Suprapubic skin (tissue), 4 donors: ENCODE results near the gene GALK2. TPM values are rescaled to one million over a fixed set of nuclear protein-coding genes. Genes with fewer than 3 reads are reported as not detected.

Experiments used
- DNase-seq, 2 donors: peaks; one replicate each; pipeline ENCODE4 v3.0.0-alpha.2; 2019; ENCODE audit warnings: low spot score in 2 of 2
- H3K27ac ChIP-seq: fragments of 200-600 bp; sonication (generic); one replicate; pipeline ENCODE4 v1.5.1; 2019
- H3K27me3 ChIP-seq: fragments of 200-600 bp; sonication (generic); one replicate; pipeline ENCODE4 v1.5.1; 2019
- H3K36me3 ChIP-seq: fragments of 200-600 bp; sonication (generic); one replicate; pipeline ENCODE4 v1.5.1; 2019
- H3K4me1 ChIP-seq: fragments of 200-600 bp; sonication (generic); one replicate; pipeline ENCODE4 v1.5.1; 2019
- H3K4me3 ChIP-seq: fragments of 200-600 bp; sonication (generic); one replicate; pipeline ENCODE4 v1.5.1; 2019; ENCODE audit warnings: mild to moderate bottlenecking
- H3K9me3 ChIP-seq: fragments of 200-600 bp; sonication (generic); one replicate; pipeline ENCODE4 v1.5.1; 2019
- EP300 ChIP-seq: sonication (generic); formaldehyde crosslinking; IDR thresholded peaks from one replicate; pipeline ENCODE4 v1.6.1; 2017; ENCODE audit warnings: antibody characterized with exemption
- POLR2A ChIP-seq, 2 donors: fragments of 450-650 bp; IDR thresholded peaks; one replicate each; pipeline ENCODE4 v1.6.1; 2017; ENCODE audit warnings: antibody characterized with exemption in 2 of 2, mild to moderate bottlenecking in 2 of 2, moderate library complexity in 2 of 2
- POLR2AphosphoS5 ChIP-seq, 3 donors: sonication (generic); formaldehyde crosslinking; IDR thresholded peaks; one replicate each; pipeline ENCODE4 v1.6.1; 2017; ENCODE audit warnings: antibody characterized with exemption in 3 of 3
- WGBS: methylation state at CpG from one replicate; pipeline ENCODE4 v1.1.5; 2018; 5-methylcytosine and 5-hydroxymethylcytosine counted together
- total RNA-seq, 4 donors: library from RNA; depleted of rRNA; stranded (reverse); fragments of >200 nt; gene quantifications; one replicate each; pipeline ENCODE4 v1.1.0, GENCODE V29; 2016
- TF ChIP-seq, protein P1 (sequence below), 2 donors: fragments of 200-600 bp in 1 of 2; fragments of 450-650 bp in 1 of 2; sonication (generic) in 1 of 2; IDR thresholded peaks; one replicate each; pipeline ENCODE4 v1.5.1; 2016 to 2019; ENCODE audit warnings: antibody characterized with exemption in 2 of 2, mild to moderate bottlenecking in 1 of 2, moderate library complexity in 1 of 2

GALK2 gene
- total RNA-seq, 4 donors from 2014 or later = 23.3 to 35.2 (median 33.8) TPM

DNA sequence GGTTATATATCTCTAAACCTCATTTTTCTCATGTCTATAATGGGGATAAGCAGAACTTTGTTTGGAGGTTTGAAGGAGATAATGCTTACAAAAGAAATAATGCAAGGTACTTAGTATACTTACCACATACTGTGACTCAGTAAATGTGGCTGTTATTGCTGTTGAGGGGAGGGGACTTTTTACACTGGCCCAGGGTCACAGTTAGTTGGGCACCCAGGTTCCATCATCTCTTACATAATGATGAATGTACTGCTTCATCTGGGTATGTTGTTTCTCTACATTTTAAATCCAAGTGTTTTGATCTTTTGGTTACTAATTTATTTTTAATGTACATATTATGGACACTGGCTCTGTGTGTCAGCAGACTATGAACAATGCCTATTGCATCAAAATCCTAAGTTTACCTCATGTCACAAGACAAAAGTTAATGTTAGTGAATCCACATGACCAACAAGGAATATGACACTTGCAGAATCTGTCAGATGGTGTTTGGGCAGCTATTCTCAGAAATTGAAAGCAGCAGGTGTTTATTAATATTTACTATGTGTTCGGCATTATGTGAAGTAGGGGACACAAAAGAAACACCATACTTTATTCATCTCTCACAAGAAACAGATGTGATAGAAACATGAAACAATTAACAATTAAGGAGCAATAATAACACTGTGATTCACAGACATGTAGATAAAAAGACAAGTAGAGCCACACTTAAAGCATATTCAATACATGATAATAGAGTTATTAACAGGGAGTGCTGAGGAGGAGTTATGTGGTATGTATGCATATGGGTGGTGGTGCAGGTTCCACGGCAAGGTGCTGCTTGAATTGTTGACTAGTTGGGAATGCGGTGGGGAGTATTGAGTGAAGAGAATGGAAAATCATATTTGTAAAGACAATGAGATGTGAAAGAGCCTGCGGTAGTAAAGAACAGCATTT, 109.7 kb downstream of the GALK2 start:
- no peak for TF ChIP-seq POLR2A (IDR thresholded peaks at IDR 0.05)
- no peak for TF ChIP-seq POLR2AphosphoS5 (IDR thresholded peaks at IDR 0.05)
- no peak for TF ChIP-seq EP300
- TF ChIP-seq, protein P1, sequence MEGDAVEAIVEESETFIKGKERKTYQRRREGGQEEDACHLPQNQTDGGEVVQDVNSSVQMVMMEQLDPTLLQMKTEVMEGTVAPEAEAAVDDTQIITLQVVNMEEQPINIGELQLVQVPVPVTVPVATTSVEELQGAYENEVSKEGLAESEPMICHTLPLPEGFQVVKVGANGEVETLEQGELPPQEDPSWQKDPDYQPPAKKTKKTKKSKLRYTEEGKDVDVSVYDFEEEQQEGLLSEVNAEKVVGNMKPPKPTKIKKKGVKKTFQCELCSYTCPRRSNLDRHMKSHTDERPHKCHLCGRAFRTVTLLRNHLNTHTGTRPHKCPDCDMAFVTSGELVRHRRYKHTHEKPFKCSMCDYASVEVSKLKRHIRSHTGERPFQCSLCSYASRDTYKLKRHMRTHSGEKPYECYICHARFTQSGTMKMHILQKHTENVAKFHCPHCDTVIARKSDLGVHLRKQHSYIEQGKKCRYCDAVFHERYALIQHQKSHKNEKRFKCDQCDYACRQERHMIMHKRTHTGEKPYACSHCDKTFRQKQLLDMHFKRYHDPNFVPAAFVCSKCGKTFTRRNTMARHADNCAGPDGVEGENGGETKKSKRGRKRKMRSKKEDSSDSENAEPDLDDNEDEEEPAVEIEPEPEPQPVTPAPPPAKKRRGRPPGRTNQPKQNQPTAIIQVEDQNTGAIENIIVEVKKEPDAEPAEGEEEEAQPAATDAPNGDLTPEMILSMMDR (IDR thresholded peaks at IDR 0.05) = no peak
- Histone ChIP-seq H3K9me3 (no peaks in the 10 kb centered on the region), H3K27ac (no peak overlapping the region), H3K4me1 (no peaks in the 10 kb centered on the region), H3K4me3 (no peak overlapping the region), H3K36me3 (peaks cover 19% of the 10 kb centered on the region), H3K27me3 (no peaks in the 10 kb centered on the region)
- DNase-seq = no peak
- WGBS = 93% methylated on average over 4 of the region's 4 CpGs

DNA sequence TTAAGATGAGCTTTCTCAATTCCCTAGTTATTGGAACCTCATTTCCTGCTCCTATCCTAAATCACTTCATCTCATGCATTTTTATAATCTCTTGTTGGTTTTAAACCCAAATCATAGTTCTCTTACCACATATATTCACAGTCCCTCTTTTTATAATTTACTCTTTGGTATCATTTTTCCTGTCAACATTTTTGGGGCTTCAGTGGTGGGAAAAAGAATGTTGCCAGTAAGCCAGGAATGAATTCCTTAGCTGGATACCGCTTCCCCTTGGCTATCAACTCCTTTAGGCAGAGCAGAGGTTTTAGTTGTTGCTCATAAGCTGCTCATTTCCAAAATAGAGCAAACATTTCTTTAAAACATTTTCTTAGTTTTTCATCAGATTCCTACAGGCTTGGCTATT, 112.3 kb downstream of the GALK2 start:
- WGBS = 89% methylated on average over 1 of the region's 1 CpG
- Histone ChIP-seq H3K27ac (no peak overlapping the region), H3K9me3 (no peaks in the 10 kb centered on the region), H3K4me3 (no peak overlapping the region), H3K27me3 (no peaks in the 10 kb centered on the region), H3K4me1 (no peaks in the 10 kb centered on the region), H3K36me3 (peaks cover 31% of the 10 kb centered on the region)
- no peak for DNase-seq
- TF ChIP-seq POLR2AphosphoS5 (IDR thresholded peaks at IDR 0.05) = no peak
- TF ChIP-seq EP300 = no peak
- TF ChIP-seq, protein P1 (IDR thresholded peaks at IDR 0.05) = no peak
- no peak for TF ChIP-seq POLR2A (IDR thresholded peaks at IDR 0.05)

DNA sequence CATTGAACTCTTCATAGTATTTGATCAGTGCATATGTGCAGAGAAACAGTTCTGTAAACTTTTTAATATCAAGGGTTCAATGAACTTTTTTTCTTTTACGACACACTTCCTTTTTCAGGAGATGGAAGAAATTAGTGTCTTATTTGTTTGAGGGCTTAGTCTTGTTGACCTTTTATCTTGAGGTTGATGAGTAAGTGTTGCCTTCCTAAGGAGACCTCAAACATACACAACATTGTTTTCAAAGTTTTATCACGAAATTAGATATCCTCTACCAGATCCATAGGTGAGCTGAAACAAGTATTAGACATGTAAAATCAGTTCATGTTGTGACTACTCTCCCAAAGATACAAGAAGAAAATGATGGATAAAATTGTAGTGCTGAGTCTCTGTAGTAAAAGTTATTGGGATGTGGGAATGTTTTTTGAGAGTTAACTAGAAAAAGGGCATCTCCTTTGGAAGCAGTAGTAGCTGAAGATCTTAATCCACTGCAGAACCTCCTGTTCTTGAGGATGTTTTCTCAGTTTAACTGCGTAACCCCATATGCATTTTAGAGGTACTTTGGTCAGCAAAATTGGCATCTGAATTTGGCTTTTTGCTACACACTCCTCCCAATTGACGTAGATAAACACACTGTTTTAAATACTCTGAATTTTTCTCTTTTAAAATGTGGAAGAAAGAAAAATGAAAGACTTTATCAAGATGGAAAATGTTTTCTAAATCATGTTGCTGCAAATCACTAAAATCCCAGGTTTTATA, 116.8 kb downstream of the GALK2 start:
- Histone ChIP-seq H3K36me3 (peaks cover 38% of the 10 kb centered on the region), H3K4me3 (no peak overlapping the region), H3K4me1 (no peaks in the 10 kb centered on the region), H3K27me3 (no peaks in the 10 kb centered on the region), H3K27ac (no peak overlapping the region), H3K9me3 (no peaks in the 10 kb centered on the region)
- no peak for DNase-seq
- 81% methylated on average over 4 of the region's 4 CpGs for WGBS
- TF ChIP-seq, protein P1 (IDR thresholded peaks at IDR 0.05) = no peak

DNA sequence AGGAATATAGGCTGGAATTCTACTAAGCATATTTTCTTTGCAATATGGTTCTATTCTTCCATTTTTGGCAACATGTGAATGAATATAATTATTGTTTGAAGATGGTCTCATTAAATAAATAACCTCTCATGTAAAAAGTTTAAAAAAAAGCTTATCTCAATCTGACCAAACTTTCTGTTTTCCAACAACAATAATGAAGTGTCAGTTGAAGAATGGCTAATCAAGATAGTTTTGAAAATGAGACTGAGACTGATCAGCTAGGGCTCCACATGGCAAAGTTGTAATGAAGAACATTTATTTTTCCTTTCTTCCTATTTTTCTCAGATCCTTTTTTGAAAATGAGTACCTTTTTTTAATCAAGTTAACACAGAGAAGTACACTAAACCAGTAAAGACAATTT, 117.4 kb downstream of the GALK2 start:
- no peaks in the 10 kb centered on the region for H3K9me3 ChIP-seq
- H3K4me3 ChIP-seq = no peak overlapping the region
- H3K27me3 ChIP-seq = no peaks in the 10 kb centered on the region
- no peak for DNase-seq
- TF ChIP-seq, protein P1 (IDR thresholded peaks at IDR 0.05) = no peak
- TF ChIP-seq POLR2AphosphoS5 (IDR thresholded peaks at IDR 0.05) = no peak
- no peak for TF ChIP-seq EP300
- no peaks in the 10 kb centered on the region for H3K4me1 ChIP-seq
- H3K36me3 ChIP-seq = peaks cover 41% of the 10 kb centered on the region
- no peak overlapping the region for H3K27ac ChIP-seq

DNA sequence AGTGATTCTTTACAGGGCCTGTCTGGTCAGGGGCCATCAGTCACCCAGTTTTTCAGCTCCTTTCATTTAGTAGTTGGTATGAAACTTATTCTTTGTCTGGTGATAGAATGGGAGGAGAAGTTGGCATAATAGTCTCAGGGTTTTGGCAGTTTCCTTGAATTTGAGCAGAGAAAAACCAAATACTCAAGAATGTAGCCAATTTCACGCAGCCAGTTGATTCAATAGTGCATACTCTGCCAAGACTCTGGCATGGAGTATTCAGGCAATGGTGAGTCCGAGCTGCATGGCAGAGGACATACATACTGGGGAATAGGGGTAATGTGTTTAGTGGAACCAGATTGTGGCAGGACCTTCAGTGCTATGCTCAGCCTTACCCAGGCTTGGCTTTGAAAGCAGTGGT, 118.3 kb downstream of the GALK2 start:
- WGBS = 73% methylated on average over 2 of the region's 2 CpGs
- no peak for DNase-seq
- H3K27me3 ChIP-seq = no peaks in the 10 kb centered on the region
- H3K36me3 ChIP-seq = peaks cover 43% of the 10 kb centered on the region
- H3K4me3 ChIP-seq = no peak overlapping the region
- H3K4me1 ChIP-seq = no peaks in the 10 kb centered on the region
- H3K27ac ChIP-seq = no peak overlapping the region
- no peaks in the 10 kb centered on the region for H3K9me3 ChIP-seq
- no peak for TF ChIP-seq POLR2AphosphoS5 (IDR thresholded peaks at IDR 0.05)
- TF ChIP-seq, protein P1 (IDR thresholded peaks at IDR 0.05) = no peak
- no peak for TF ChIP-seq EP300
- no peak for TF ChIP-seq POLR2A (IDR thresholded peaks at IDR 0.05)
